GM21786 (cell line): Measurements from ENCODE around the gene MED23.
"Not testable (repeated sequence)": the region's sequence is repeated elsewhere in the genome, so short reads cannot be mapped to it uniquely, and the experiment has no call there.

Experiments used
- ATAC-seq: cut with Tn5 transposase; IDR thresholded peaks from one replicate; pipeline ENCODE4 v1.9.1; 2021; ENCODE audit not compliant: unreplicated experiment

The MED23 gene

GRCh38 chr6:131574686-131575085, 53.4 kb downstream of the MED23 start:
- no peak for ATAC-seq

DNA sequence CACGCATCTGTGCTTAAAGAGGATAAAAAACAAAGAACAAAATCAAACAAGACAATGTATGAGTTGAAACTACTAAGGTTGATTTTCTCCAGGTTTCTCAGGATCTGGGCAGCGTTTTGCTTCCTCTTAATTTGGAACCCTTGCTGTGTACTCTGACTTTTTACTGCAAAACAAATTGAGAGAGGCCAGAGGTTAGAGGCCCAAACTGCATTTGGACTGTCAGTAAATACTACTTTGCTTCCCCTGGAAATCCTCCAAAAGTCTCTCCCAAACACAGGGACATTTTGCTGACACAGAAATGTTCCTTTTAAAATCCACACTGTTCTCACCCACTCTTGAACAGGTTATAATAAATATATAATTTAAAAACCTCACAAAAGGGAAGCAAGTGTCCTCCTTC, 53.9 kb downstream of the MED23 start:
- ATAC-seq = no peak

DNA sequence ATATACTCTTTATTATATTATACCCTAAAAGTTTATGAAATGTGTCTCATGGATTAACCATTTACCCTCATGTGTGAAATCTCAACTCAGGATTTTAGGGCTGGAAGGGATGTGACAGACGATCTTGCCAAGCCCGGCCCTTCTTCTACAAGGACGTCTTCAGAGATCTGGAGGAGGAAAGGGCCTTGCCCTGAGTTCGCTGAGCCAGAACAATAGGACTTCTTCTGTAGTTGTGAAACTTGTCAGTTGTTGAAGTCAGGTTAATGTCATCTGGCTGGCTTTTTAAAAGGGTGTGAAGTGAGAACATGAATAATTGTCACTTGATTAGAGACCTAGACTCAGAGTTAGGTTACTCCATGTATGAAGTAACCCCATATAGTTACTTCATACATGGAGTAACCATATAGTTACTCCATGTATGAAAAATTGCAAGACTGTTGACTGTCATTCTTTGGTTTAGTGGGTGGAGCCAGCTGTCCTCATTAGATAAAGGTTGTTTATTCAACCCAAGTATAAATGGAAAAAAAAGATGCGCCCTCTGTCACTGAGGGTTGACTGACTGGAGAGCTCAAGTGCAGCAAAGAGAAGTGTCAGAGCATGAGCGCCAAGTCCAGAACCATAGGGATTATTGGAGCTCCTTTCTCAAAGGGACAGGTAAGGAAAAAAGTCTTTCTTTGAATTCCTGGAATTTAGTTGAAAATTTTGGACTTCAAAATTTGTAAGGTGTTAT, 55.2 kb downstream of the MED23 start, which contains the start of gene ARG1:
Gene ARG1 (plus strand): TSS at position 541 of the 730 bp plus-strand sequence. CDS start 57 bp downstream, at position 598.
- ATAC-seq = no peak

- ATAC-seq = no peak
Measured at GRCh38 chr6:131568726-131569125, 59.3 kb downstream of the MED23 start.

DNA sequence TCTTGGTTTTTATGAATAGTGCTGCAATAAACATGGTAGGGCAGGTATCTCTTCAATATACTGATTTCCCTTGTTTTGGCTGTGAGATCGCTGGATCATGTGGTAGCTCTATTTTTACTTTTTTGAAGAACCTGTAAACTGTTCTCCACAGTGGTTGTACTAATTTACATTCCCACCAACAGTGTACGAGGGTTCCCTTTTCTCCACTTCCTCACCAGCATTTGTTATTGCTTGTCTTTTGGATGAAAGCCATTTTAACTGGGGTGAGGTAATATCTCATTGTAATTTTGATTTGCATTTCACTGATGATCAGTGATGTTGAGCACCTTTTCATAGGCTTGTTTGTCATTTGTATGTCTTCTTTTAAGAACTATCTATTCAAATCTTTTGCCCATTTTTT, 63.0 kb downstream of the MED23 start:
- no peak for ATAC-seq

GRCh38 chr6:131561925-131562707, 65.9 kb downstream of the MED23 start:
- no peak for ATAC-seq

DNA sequence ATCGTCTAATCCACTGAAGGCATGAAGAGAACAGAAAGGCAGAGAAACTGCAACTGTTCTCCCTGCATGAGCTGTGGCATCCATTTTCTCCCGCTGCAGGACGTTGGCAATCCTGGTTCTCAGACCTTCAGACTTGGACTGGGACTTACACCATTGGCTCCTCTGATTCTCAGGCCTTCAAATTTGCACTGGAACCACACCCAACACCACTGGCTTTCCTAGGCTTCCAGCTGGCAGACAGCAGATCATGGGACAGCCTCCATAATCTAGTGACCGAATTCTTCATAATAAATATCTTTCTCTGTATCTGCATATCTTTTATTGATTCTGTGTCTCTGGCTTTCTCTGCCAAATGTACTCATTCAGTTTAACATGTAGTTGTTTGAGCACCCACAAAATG, 69.1 kb downstream of the MED23 start:
- ATAC-seq = no peak

DNA sequence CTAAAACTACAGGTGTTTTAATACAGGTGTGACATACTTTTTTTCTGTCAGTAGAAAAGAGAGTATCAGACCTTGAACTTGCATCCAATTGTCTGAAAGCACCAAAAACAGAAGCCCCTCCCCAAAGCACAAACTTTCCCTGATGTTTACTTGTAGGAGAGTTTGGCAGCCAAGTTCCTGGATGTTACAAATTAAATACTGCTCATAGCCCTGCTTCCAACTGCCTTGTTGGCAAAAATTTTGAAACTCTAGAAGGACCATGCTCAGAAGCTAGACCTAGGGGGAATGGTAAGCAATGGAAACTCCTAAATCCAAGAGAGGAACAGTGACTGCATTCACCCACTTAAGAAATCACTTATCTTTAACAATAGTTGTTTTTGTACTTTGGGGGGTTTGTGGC, 72.0 kb downstream of the MED23 start:
- no peak for ATAC-seq

DNA sequence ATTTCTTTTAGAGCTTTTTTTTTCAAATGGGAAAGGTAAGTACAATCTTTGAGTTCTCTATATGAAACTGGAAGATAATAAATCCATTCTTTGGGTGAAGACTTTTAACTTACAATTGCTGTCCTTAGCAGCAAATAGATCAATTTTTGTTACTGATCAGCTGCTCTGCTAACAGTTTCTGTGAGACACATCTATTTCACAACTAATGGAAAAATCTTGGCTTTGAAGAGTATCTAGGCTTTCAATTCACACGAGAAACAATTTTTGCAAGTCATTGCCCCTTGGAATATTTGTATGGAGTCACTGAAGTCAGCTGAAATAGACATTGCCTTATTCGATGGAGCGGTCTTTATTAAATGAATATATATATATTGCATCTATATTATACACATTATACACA, 75.5 kb downstream of the MED23 start:
- no peak for ATAC-seq

DNA sequence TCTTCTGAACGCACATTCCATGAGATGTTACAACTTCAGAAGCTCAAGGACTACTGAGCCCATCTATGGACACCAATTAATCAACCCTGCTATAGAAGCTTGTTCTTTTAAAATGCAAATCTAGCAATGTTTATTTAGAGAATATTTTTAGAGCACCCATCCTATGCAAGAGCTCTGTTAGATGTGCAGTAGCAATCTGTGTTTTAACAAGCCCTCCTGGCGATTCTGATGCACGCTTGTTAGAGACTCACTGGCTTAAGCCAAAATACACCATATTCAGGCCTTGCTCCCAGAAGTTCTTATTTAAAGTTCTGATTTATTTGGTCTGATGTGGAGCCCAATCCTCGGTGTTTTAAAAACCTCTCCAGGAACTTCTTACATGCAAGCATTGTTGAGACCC, 76.1 kb downstream of the MED23 start:
- no peak for ATAC-seq

DNA sequence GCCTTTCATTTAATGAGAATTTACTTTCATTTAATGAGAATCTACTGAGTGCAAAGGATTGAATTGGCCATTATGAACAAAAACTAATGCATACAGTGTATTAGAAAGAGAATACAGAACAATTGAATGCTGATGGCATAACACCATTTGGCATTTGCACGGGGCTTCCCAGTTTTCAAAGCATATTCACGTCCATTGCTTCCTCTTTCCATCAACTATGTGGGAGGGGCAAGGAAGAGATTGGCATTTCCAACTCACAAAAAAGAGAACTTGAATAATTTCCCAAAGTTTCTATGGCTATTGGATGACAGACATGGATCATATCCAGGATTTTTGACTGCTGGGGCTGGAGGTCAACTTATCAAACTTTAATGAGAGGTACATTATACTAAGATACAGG, 78.2 kb downstream of the MED23 start:
- no peak for ATAC-seq

GRCh38 chr6:131548441-131548840, 79.6 kb downstream of the MED23 start:
- ATAC-seq = no peak

DNA sequence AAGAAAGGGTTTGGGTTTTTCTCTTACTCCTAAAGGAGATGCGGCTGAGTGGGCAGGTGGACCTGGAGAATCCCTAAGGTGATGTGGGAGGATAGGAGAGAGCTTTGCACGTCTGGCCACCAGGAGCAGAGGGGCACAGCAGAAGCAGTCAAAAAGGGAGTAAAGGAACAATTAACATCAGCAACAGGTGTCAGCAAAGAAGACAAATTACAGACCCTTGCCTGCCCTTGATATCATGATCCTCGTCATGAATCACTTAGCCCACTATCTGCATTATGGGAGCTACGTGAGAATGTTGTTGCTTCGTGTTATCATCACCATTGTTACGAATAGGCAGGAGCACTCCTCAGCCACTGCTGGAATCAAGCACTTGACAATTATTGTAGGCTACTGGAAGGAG, 80.6 kb downstream of the MED23 start:
- ATAC-seq = no peak

DNA sequence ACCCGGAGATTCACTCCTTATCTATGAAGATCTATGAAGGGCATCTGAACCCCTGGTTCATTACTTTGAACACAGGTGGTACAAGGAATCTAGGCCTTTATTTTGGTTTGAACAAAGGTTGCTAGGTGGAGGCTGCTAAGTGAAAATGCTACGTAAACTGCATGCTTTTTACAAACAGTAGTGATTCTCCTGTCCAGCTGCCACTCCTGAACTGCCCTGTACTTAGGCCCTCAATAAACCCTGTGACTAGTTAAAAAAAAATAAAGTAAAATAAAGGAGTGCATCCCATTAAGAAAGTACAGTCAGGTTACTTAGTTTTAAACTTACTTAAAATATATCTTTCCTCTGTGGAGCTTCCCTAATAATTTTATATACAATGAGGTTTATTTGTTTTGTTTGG, 82.7 kb downstream of the MED23 start:
- ATAC-seq = no peak

GRCh38 chr6:131538615-131539014, 89.4 kb downstream of the MED23 start:
- not testable (repeated sequence) for ATAC-seq

- peak; percentile 92 for ATAC-seq
Measured at GRCh38 chr6:131532580-131533039, 95.4 kb downstream of the MED23 start.

- ATAC-seq = not testable (repeated sequence)
Measured at GRCh38 chr6:131531681-131532080, 96.4 kb downstream of the MED23 start.

DNA sequence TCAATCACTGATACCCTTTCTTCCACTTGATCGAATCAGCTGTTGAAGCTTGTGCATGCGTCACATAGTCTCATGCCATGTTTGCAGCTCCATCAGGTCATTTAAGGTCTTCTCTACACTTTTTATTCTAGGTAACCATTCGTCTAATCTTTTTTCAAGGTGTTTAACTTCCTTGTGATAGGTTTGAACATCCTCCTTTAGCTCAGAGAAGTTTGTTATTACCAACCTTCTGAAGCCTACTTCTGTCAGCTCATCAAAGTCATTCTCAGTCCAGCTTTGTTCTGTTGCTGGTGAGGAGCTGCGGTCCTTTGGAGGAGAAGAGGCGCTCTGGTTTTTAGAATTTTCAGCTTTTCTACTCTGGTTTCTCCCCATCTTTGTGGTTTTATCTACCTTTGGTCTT, 97.1 kb downstream of the MED23 start:
- ATAC-seq = not testable (repeated sequence)

- ATAC-seq = no peak
Measured at GRCh38 chr6:131524695-131525336, 103.2 kb downstream of the MED23 start.

DNA sequence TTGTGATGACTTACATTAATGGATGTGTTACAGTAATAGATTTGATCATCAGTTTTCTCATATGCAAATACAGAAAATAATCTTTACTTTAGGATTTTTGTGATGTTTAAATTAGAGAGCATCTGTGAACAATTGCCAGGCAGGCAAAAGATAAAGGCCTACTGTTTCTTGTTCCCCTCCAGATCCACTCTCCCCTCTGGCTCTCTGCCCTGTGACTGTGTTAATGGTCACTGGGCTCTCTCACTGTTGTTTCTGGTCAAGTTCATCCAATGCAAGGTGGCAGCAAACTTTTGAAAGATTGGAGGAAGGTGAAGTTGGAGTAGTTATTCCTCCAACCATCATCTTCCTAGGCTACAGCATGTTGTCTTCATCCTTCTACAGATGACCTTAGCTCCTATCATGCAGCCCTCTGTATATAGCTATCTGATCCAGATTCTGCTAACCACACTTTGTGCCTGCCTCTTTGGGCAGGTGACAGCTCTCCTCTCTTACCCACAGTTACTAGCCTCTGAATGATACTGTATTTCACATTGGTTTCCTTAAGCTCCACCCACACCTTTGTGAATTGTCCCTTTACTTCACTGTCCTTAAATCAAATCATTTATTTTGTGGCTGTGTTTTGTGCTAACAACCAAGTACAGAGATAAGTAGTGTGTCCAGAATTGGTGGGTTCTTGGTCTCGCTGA, 103.9 kb downstream of the MED23 start:
- no peak for ATAC-seq
